ENCODE results near the gene KBTBD12.
A peak's percentile ranks its signal among the peaks of the same experiment; 100 is the strongest.
"Not testable (repeated sequence)": the region's sequence is repeated elsewhere in the genome, so short reads cannot be mapped to it uniquely, and the experiment has no call there.

KBTBD12 gene

GRCh38 chr3:127915115-127915936 lies at the start of gene KBTBD12:
KBTBD12 (plus strand) TSS chr3:127915232; CDS start chr3:127923062, 7,830 bp downstream.
- FAIRE-seq (no peak), DNase-seq (ENCODE audit: insufficient read length, low spot score) (no peak)

- FAIRE-seq (peak; percentile 69), DNase-seq (ENCODE audit: insufficient read length, low spot score) (peak; percentile 50)
These were observed 49.1 kb upstream of the KBTBD12 start for GRCh38 chr3:127865941-127866340.

- DNase-seq (ENCODE audit: insufficient read length, low spot score) = no peak
- FAIRE-seq = no peak
These were observed 47.6 kb upstream of the KBTBD12 start for GRCh38 chr3:127867412-127867811.

GRCh38 chr3:127867986-127868385 lies 47.0 kb upstream of the KBTBD12 start:
- FAIRE-seq = no peak
- no peak for DNase-seq (ENCODE audit: insufficient read length, low spot score)

- FAIRE-seq = no peak
- DNase-seq (ENCODE audit: insufficient read length, low spot score) = no peak
These were observed 44.9 kb upstream of the KBTBD12 start for GRCh38 chr3:127870156-127870555.

GRCh38 chr3:127874097-127874496 lies 40.9 kb upstream of the KBTBD12 start:
- DNase-seq (ENCODE audit: insufficient read length, low spot score); FAIRE-seq: not testable (repeated sequence)

- FAIRE-seq (no peak), DNase-seq (ENCODE audit: insufficient read length, low spot score) (no peak)
These were observed 33.4 kb upstream of the KBTBD12 start for GRCh38 chr3:127881586-127881985.

GRCh38 chr3:127884041-127884440 lies 31.0 kb upstream of the KBTBD12 start:
- DNase-seq (ENCODE audit: insufficient read length, low spot score) (no peak), FAIRE-seq (no peak)

GRCh38 chr3:127886231-127886955 lies 28.6 kb upstream of the KBTBD12 start:
- FAIRE-seq = no peak
- no peak for DNase-seq (ENCODE audit: insufficient read length, low spot score)

GRCh38 chr3:127886956-127887231 lies 28.1 kb upstream of the KBTBD12 start:
- DNase-seq (ENCODE audit: insufficient read length, low spot score) (no peak), FAIRE-seq (no peak)

GRCh38 chr3:127887321-127887720 lies 27.7 kb upstream of the KBTBD12 start:
- DNase-seq (ENCODE audit: insufficient read length, low spot score) (no peak), FAIRE-seq (no peak)

GRCh38 chr3:127888156-127888555 lies 26.9 kb upstream of the KBTBD12 start:
- FAIRE-seq (no peak), DNase-seq (ENCODE audit: insufficient read length, low spot score) (no peak)

- no peak for DNase-seq (ENCODE audit: insufficient read length, low spot score)
These were observed 26.4 kb upstream of the KBTBD12 start for GRCh38 chr3:127888564-127889107.

GRCh38 chr3:127889461-127889863 lies 25.6 kb upstream of the KBTBD12 start:
- FAIRE-seq = no peak
- no peak for DNase-seq (ENCODE audit: insufficient read length, low spot score)

More at GRCh38 chr3:127888564-127889107, 26.4 kb upstream of the KBTBD12 start:
- FAIRE-seq = no peak

- FAIRE-seq = no peak
These were observed 24.9 kb upstream of the KBTBD12 start for GRCh38 chr3:127889976-127890650.

GRCh38 chr3:127890651-127891290 lies 24.3 kb upstream of the KBTBD12 start:
- FAIRE-seq = not testable (repeated sequence)

More at GRCh38 chr3:127889976-127890650, 24.9 kb upstream of the KBTBD12 start:
- no peak for DNase-seq (ENCODE audit: insufficient read length, low spot score)

GRCh38 chr3:127894481-127894880 lies 20.6 kb upstream of the KBTBD12 start:
- FAIRE-seq (no peak), DNase-seq (ENCODE audit: insufficient read length, low spot score) (no peak)

More at GRCh38 chr3:127890651-127891290, 24.3 kb upstream of the KBTBD12 start:
- not testable (repeated sequence) for DNase-seq (ENCODE audit: insufficient read length, low spot score)

- FAIRE-seq (no peak), DNase-seq (ENCODE audit: insufficient read length, low spot score) (no peak)
These were observed 15.8 kb upstream of the KBTBD12 start for GRCh38 chr3:127899200-127899599.

- DNase-seq (ENCODE audit: insufficient read length, low spot score) (no peak), FAIRE-seq (no peak)
These were observed 15.3 kb upstream of the KBTBD12 start for GRCh38 chr3:127899766-127900165.

GRCh38 chr3:127900536-127900935 lies 14.5 kb upstream of the KBTBD12 start:
- no peak for DNase-seq (ENCODE audit: insufficient read length, low spot score)
- FAIRE-seq = no peak

- DNase-seq (ENCODE audit: insufficient read length, low spot score) (no peak), FAIRE-seq (no peak)
These were observed 12.5 kb upstream of the KBTBD12 start for GRCh38 chr3:127902486-127902885.
